ENCODE measurements around the gene AGBL4. TPM values are rescaled to one million over a fixed set of nuclear protein-coding genes. Genes with fewer than 3 reads are reported as not detected.

The AGBL4 gene
- total RNA-seq, 1 donor from 2014 or later, result 2.1 TPM

GRCh38 chr1:48948562-48948961 is 1075.2 kb downstream of the AGBL4 start:
- intact Hi-C loops (cut with DNase I), result no loop called here
- TF ChIP-seq, protein P1, sequence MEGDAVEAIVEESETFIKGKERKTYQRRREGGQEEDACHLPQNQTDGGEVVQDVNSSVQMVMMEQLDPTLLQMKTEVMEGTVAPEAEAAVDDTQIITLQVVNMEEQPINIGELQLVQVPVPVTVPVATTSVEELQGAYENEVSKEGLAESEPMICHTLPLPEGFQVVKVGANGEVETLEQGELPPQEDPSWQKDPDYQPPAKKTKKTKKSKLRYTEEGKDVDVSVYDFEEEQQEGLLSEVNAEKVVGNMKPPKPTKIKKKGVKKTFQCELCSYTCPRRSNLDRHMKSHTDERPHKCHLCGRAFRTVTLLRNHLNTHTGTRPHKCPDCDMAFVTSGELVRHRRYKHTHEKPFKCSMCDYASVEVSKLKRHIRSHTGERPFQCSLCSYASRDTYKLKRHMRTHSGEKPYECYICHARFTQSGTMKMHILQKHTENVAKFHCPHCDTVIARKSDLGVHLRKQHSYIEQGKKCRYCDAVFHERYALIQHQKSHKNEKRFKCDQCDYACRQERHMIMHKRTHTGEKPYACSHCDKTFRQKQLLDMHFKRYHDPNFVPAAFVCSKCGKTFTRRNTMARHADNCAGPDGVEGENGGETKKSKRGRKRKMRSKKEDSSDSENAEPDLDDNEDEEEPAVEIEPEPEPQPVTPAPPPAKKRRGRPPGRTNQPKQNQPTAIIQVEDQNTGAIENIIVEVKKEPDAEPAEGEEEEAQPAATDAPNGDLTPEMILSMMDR (IDR thresholded peaks at IDR 0.05), result no peak
- H3K4me3 ChIP-seq, result no peak overlapping the region
- ATAC-seq (no peak), DNase-seq (no peak)
- no peaks in the 10 kb centered on the region for H3K9me3 ChIP-seq
- H3K27ac ChIP-seq, result no peak overlapping the region
- no peaks in the 10 kb centered on the region for H3K27me3 ChIP-seq (ENCODE audit: low read depth)
- H3K4me1 ChIP-seq, result no peaks in the 10 kb centered on the region
- no peaks in the 10 kb centered on the region for H3K36me3 ChIP-seq

DNA sequence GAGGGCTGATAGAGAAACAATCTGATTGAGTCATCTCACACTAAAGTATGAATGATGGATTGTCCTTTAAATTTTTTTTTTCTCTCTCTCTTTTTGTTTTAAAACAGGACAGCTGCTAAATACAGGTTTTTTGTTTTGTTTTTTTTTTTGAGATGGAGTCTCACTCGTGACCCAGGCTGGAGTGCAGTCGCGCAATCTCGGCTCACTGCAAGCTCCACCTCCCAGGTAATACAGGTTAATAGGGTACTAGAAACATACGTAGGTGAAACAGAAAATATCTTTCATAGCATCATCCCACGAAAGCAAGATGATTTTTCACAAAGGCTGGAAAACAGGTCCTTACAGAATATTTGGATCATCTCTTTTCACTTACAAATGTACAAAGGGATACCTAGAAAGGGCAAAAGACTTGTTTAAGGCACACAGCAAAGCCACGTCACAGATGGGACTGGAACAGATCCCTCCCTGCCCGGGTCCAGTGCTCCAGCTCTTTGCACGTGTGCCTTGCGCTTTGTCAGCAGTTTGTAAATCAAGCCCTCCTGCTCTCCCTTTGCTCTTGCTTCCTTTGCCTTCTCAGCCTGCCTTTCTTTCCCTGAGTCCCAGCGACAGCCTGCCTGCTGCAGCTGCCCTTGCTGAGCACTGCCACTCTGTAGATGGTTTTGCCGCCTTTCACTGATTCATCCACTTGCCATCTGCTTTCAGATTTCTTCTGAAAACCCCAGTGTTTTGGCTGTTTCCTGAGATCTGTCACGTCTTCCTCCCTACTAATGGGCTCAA is 1075.8 kb downstream of the AGBL4 start:
- H3K4me1 ChIP-seq, result no peaks in the 10 kb centered on the region
- intact Hi-C loops (cut with DNase I), result no loop called here
- H3K27ac ChIP-seq, result no peak overlapping the region
- no peaks in the 10 kb centered on the region for H3K36me3 ChIP-seq
- no peaks in the 10 kb centered on the region for H3K9me3 ChIP-seq
- no peaks in the 10 kb centered on the region for H3K27me3 ChIP-seq (ENCODE audit: low read depth)
- DNase-seq, result no peak
- H3K4me3 ChIP-seq, result no peak overlapping the region
- no peak for ATAC-seq
- TF ChIP-seq, protein P1 (IDR thresholded peaks at IDR 0.05), result no peak

GRCh38 chr1:48946070-48946469 is 1077.7 kb downstream of the AGBL4 start:
- no peak overlapping the region for H3K4me3 ChIP-seq
- ATAC-seq (no peak), DNase-seq (no peak)
- no peaks in the 10 kb centered on the region for H3K36me3 ChIP-seq
- no peaks in the 10 kb centered on the region for H3K9me3 ChIP-seq
- no peaks in the 10 kb centered on the region for H3K27me3 ChIP-seq (ENCODE audit: low read depth)
- H3K27ac ChIP-seq, result no peak overlapping the region
- intact Hi-C loops (cut with DNase I), result no loop called here
- TF ChIP-seq, protein P1 (IDR thresholded peaks at IDR 0.05), result no peak
- no peaks in the 10 kb centered on the region for H3K4me1 ChIP-seq

- Histone ChIP-seq H3K36me3 (no peaks in the 10 kb centered on the region), H3K9me3 (no peaks in the 10 kb centered on the region), H3K27me3 (ENCODE audit: low read depth) (no peaks in the 10 kb centered on the region), H3K4me1 (no peaks in the 10 kb centered on the region), H3K4me3 (no peak overlapping the region), H3K27ac (no peak overlapping the region)
- intact Hi-C loops (cut with DNase I), result no loop called here
- ATAC-seq (no peak), DNase-seq (no peak)
- TF ChIP-seq, protein P1 (IDR thresholded peaks at IDR 0.05), result no peak
These were observed 1078.9 kb downstream of the AGBL4 start for GRCh38 chr1:48944811-48945210.

GRCh38 chr1:48943826-48944225 is 1079.9 kb downstream of the AGBL4 start:
- Histone ChIP-seq H3K36me3 (no peaks in the 10 kb centered on the region), H3K4me1 (no peaks in the 10 kb centered on the region), H3K9me3 (no peaks in the 10 kb centered on the region), H3K4me3 (no peak overlapping the region), H3K27me3 (ENCODE audit: low read depth) (no peaks in the 10 kb centered on the region), H3K27ac (no peak overlapping the region)
- ATAC-seq, result no peak
- DNase-seq, result no peak
- TF ChIP-seq, protein P1 (IDR thresholded peaks at IDR 0.05), result no peak
- intact Hi-C loops (cut with DNase I), result no loop called here
